22Rv1 (cell line): ENCODE results near the gene TGFB3.

ENCODE experiments used
- ZFX ChIP-seq: fragments of 450-650 bp; IDR thresholded peaks from 2 replicates; pipeline ENCODE4 v1.6.1; 2017; ENCODE audit warnings: antibody characterized with exemption, borderline replicate concordance
- TF ChIP-seq, protein P1 (sequence below): fragments of 450-650 bp; IDR thresholded peaks from 2 replicates; pipeline ENCODE4 v1.5.1; 2017; ENCODE audit warnings: mild to moderate bottlenecking

DNA sequence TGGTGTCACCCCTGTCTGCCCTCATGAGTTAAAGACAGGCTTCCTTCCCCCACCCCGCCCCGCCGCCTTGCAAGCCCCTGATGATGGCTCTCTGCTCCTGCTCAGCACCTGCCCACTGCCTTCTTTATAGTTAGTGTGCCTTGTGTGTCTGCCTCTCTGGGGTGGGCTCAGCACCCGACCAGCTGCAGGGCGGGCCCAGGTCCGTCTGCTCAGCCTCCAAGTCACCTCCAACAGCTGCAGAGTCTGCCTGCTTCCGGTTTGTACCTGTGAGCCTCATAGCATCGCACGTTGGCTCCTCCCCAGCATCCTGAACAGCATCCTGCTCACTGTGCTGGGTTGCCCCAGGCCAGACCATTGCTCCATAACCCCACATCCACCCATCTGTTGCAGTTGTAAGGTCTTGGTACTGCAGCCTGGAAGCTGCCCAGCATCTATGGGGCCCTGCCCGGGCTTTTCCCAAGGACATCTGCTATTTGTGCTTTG is 3.5 kb downstream of the TGFB3 start:
- TF ChIP-seq, protein P1, sequence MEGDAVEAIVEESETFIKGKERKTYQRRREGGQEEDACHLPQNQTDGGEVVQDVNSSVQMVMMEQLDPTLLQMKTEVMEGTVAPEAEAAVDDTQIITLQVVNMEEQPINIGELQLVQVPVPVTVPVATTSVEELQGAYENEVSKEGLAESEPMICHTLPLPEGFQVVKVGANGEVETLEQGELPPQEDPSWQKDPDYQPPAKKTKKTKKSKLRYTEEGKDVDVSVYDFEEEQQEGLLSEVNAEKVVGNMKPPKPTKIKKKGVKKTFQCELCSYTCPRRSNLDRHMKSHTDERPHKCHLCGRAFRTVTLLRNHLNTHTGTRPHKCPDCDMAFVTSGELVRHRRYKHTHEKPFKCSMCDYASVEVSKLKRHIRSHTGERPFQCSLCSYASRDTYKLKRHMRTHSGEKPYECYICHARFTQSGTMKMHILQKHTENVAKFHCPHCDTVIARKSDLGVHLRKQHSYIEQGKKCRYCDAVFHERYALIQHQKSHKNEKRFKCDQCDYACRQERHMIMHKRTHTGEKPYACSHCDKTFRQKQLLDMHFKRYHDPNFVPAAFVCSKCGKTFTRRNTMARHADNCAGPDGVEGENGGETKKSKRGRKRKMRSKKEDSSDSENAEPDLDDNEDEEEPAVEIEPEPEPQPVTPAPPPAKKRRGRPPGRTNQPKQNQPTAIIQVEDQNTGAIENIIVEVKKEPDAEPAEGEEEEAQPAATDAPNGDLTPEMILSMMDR: no peak
- no peak for TF ChIP-seq ZFX
